ENCODE data around the gene E4F1.

The E4F1 gene

GRCh38 chr16:2271848-2272461, 48.6 kb downstream of the E4F1 start:
- no peak for DNase-seq (ENCODE audit: low read depth, low spot score)
- CTCF ChIA-PET, result interaction anchor here (0.8 to 1.9 kb wide), 3 partner anchors 21 to 229 kb away, joined by 3 to 5 read pairs (median 3); partner anchors contain the start of genes ABCA3 and ECI1

GRCh38 chr16:2273484-2273883, 50.1 kb downstream of the E4F1 start:
- POLR2A ChIA-PET, result no interaction called here
- no peak for DNase-seq (ENCODE audit: low read depth, low spot score)
- no peak overlapping the region for H3K4me3 ChIP-seq (ENCODE audit: low read depth, low read length)
- TF ChIP-seq CTCF (IDR thresholded peaks at IDR 0.05; ENCODE audit: insufficient read depth, low read length, missing control alignments), result no peak
- CTCF ChIA-PET, result no interaction called here

More at GRCh38 chr16:2271848-2272461, 48.6 kb downstream of the E4F1 start:
- no peak overlapping the region for H3K4me3 ChIP-seq (ENCODE audit: low read depth, low read length)
- no peak for TF ChIP-seq CTCF (IDR thresholded peaks at IDR 0.05; ENCODE audit: insufficient read depth, low read length, missing control alignments)
- POLR2A ChIA-PET, result no interaction called here

- POLR2A ChIA-PET, result interaction anchor here (0.7 kb wide), 1 partner anchor 11 kb away, joined by 3 read pairs; no protein-coding TSS in a partner anchor
- CTCF ChIA-PET, result no interaction called here
- no peak for TF ChIP-seq CTCF (IDR thresholded peaks at IDR 0.05; ENCODE audit: insufficient read depth, low read length, missing control alignments)
Observed at GRCh38 chr16:2273931-2274330, 50.5 kb downstream of the E4F1 start.

GRCh38 chr16:2275476-2276367, 52.3 kb downstream of the E4F1 start:
- H3K4me3 ChIP-seq (ENCODE audit: low read depth, low read length), result no peak overlapping the region
- no peak for TF ChIP-seq CTCF (IDR thresholded peaks at IDR 0.05; ENCODE audit: insufficient read depth, low read length, missing control alignments)
- POLR2A ChIA-PET, result interaction anchor here (0.6 kb wide), 1 partner anchor 222 kb away, joined by 3 read pairs; no protein-coding TSS in a partner anchor
- no peak for DNase-seq (ENCODE audit: low read depth, low spot score)
- CTCF ChIA-PET, result interaction anchor here (0.6 to 1.0 kb wide), 2 partner anchors 64 to 223 kb away, joined by 3 read pairs; partner anchors contain the start of gene ABCA3

More at GRCh38 chr16:2273931-2274330, 50.5 kb downstream of the E4F1 start:
- no peak overlapping the region for H3K4me3 ChIP-seq (ENCODE audit: low read depth, low read length)
- DNase-seq (ENCODE audit: low read depth, low spot score), result no peak

GRCh38 chr16:2276368-2277195, 53.2 kb downstream of the E4F1 start:
- TF ChIP-seq CTCF (IDR thresholded peaks at IDR 0.05; ENCODE audit: insufficient read depth, low read length, missing control alignments), result no peak
- ChIA-PET POLR2A (interaction anchor here (0.6 kb wide), 1 partner anchor 221 kb away, joined by 3 read pairs; no protein-coding TSS in a partner anchor), CTCF (interaction anchor here (0.6 kb wide), 1 partner anchor 222 kb away, joined by 3 read pairs; no protein-coding TSS in a partner anchor)
- DNase-seq (ENCODE audit: low read depth, low spot score), result no peak
- no peak overlapping the region for H3K4me3 ChIP-seq (ENCODE audit: low read depth, low read length)
